Mesothelial cell of epicardium (in vitro differentiated cells): ENCODE measurements around the gene PTP4A1. TPM values are rescaled to one million over a fixed set of nuclear protein-coding genes. Genes with fewer than 3 reads are reported as not detected.

Experiments used
- DNase-seq, 2 experiments: peaks; one replicate each; pipeline ENCODE4 v3.0.0; 2021; ENCODE audit warnings: low spot score in 2 of 2; ENCODE audit not compliant: unreplicated experiment in 2 of 2
- H3K27ac Mint-ChIP-seq: 2 replicates; pipeline ENCODE4 v1.8.0; 2021; ENCODE audit warnings: mixed read lengths
- H3K27me3 Mint-ChIP-seq: 2 replicates; pipeline ENCODE4 v1.8.0; 2021; ENCODE audit warnings: low read depth, mixed read lengths
- H3K36me3 Mint-ChIP-seq: 2 replicates; pipeline ENCODE4 v1.8.0; 2021; ENCODE audit warnings: mixed read lengths
- H3K4me1 Mint-ChIP-seq: 2 replicates; pipeline ENCODE4 v1.8.0; 2021; ENCODE audit warnings: mixed read lengths
- H3K4me3 Mint-ChIP-seq: 2 replicates; pipeline ENCODE4 v1.8.0; 2021; ENCODE audit warnings: mild to moderate bottlenecking, moderate library complexity, mixed read lengths
- H3K9me3 Mint-ChIP-seq: 2 replicates; pipeline ENCODE4 v1.8.0; 2021; ENCODE audit warnings: mixed read lengths
- total RNA-seq: library from RNA; stranded (reverse); gene quantifications from 3 replicates; pipeline ENCODE4 v1.2.1, GENCODE V29; 2021
- TF ChIP-seq, protein P1 (sequence below): fragments of 200-600 bp; sonication (generic); IDR thresholded peaks from one replicate; pipeline ENCODE4 v1.5.0; 2021; ENCODE audit warnings: antibody characterized with exemption; ENCODE audit not compliant: unreplicated experiment

PTP4A1 gene
- total RNA-seq, 1 donor from 2014 or later, result 51.5 TPM

DNA sequence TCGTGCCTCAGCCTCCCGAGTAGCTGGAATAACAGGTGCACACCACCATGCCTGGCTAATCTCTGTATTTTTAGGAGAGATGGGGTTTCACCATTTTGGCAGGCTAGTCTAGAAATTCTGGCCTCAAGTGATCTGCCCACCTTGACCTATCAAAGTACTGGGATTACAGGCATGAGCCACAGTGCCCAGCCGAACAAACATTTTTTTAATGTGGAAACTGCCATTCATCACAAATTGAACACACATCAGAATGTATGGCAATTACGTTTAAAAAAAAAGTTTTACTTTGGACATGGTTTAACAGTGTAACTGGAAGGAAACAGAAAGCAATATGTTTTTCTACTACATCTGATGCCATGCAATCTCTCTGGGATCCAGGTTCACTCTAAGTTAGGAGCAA is 38.3 kb upstream of the PTP4A1 start:
- Mint-ChIP-seq H3K4me1 (peaks cover 17% of the 10 kb centered on the region), H3K4me3 (no peak overlapping the region), H3K36me3 (no peaks in the 10 kb centered on the region), H3K27me3 (no peaks in the 10 kb centered on the region), H3K27ac (no peak overlapping the region), H3K9me3 (no peaks in the 10 kb centered on the region)
- no peak for DNase-seq
- TF ChIP-seq, protein P1, sequence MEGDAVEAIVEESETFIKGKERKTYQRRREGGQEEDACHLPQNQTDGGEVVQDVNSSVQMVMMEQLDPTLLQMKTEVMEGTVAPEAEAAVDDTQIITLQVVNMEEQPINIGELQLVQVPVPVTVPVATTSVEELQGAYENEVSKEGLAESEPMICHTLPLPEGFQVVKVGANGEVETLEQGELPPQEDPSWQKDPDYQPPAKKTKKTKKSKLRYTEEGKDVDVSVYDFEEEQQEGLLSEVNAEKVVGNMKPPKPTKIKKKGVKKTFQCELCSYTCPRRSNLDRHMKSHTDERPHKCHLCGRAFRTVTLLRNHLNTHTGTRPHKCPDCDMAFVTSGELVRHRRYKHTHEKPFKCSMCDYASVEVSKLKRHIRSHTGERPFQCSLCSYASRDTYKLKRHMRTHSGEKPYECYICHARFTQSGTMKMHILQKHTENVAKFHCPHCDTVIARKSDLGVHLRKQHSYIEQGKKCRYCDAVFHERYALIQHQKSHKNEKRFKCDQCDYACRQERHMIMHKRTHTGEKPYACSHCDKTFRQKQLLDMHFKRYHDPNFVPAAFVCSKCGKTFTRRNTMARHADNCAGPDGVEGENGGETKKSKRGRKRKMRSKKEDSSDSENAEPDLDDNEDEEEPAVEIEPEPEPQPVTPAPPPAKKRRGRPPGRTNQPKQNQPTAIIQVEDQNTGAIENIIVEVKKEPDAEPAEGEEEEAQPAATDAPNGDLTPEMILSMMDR, result no peak

DNA sequence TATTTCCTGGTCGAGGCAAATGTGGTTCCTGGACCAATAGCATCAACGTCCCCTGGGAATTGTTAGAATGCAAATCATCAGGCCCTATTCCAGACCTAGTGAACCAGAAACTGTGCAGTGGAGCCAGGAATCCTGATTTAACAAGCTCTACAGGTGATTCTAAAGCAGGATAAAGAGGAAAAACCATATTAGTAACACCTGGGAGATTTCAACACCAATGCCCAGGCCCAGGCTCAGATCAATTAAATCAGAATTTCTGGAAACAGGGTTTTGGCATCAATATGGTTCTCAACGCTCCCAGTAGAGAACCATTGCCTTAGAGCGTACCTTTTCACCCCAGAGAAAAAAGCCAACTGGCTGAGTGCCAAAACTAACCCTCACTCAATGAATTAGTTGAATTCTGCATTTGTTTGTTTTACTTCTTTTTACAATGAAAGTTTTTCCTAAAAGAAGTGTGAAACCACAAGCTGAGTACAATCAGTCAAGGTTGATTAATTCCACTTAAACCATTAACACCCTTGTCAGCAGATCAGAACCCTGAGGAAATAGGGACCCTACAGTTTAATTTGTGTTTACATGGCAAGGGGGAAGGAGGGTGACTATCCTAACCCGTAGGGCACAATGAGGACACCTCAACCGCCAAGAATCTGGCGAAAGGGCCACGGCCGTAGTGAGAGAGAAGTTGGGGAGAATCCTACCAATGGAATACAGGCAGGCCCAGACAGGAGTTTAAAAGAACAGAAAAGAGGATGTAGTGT is 34.9 kb upstream of the PTP4A1 start:
- H3K27me3 Mint-ChIP-seq, result peaks cover 5% of the 10 kb centered on the region

DNA sequence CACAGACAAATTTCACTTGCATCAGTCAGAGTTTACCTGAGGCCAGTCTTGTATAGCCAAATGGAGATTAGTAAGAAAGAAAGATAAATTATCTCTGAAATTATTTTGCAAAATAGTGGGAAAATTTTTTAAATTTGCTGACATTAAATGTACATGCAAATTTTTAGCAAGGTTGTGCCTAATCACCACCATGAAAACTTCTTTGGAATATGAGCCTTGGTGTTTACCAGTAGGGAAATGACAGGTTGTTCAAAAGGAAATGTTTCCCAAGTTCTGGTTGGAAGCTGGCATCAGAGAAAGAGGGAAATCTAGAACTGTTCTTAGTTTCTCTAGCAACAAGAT is 34.4 kb upstream of the PTP4A1 start:
- H3K9me3 Mint-ChIP-seq, result peaks cover 5% of the 10 kb centered on the region
- H3K4me3 Mint-ChIP-seq, result no peak overlapping the region
- H3K4me1 Mint-ChIP-seq, result peaks cover 9% of the 10 kb centered on the region
- peaks cover 5% of the 10 kb centered on the region for H3K27me3 Mint-ChIP-seq
- DNase-seq, result no peak
- TF ChIP-seq, protein P1, result no peak
- H3K36me3 Mint-ChIP-seq, result no peaks in the 10 kb centered on the region
- no peak overlapping the region for H3K27ac Mint-ChIP-seq

More for the DNA sequence above, 34.9 kb upstream of the PTP4A1 start:
- TF ChIP-seq, protein P1, result no peak
- Mint-ChIP-seq H3K4me1 (peaks cover 9% of the 10 kb centered on the region), H3K36me3 (no peaks in the 10 kb centered on the region), H3K9me3 (peaks cover 1% of the 10 kb centered on the region), H3K27ac (no peak overlapping the region), H3K4me3 (no peak overlapping the region)
- DNase-seq, result no peak

DNA sequence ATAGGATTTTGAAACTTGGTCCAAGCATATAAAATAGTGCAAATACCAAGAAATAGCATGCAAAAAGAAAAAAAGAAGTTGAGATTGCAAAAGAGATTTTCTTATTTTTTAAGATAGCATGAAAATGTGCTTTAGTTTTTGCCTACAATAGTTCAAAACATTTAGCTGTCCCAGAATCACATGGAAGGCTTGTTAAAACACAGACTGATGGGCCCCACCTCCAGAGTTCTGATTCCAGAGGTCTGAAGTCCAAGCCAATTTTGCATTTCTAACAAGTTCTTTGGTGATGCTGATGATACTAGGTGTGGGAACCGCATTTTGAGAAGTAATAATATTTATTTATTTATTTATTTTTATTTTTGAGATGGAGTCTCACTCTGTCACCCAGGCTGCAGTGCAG is 33.7 kb upstream of the PTP4A1 start:
- no peak overlapping the region for H3K27ac Mint-ChIP-seq
- peaks cover 13% of the 10 kb centered on the region for H3K4me1 Mint-ChIP-seq
- peaks cover 5% of the 10 kb centered on the region for H3K9me3 Mint-ChIP-seq
- H3K4me3 Mint-ChIP-seq, result no peak overlapping the region
- no peak for DNase-seq
- TF ChIP-seq, protein P1, result no peak
- H3K27me3 Mint-ChIP-seq, result peaks cover 5% of the 10 kb centered on the region
- H3K36me3 Mint-ChIP-seq, result no peaks in the 10 kb centered on the region

DNA sequence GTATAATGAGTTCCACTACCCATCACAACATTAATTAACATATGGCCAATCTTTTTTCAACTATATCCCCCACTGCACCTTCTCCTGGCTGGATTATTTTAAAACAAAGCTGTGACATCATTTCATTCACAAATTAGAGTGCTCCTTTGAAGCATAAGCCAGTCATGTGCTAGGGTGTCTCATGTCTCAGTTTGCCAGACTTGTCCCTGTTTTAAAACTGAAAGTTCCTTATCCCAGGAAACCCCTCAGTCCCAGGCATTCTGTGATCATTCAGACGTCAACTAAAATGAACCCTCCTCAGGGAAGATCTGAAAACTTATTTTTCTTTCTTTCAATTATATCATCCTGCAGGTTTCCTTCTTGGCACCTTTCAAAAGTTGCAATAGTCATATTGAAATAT is 29.3 kb upstream of the PTP4A1 start:
- DNase-seq, result no peak
- TF ChIP-seq, protein P1, result no peak
- Mint-ChIP-seq H3K4me3 (no peak overlapping the region), H3K36me3 (no peaks in the 10 kb centered on the region), H3K4me1 (peaks cover 21% of the 10 kb centered on the region), H3K27ac (no peak overlapping the region), H3K27me3 (peaks cover 5% of the 10 kb centered on the region), H3K9me3 (peaks cover 9% of the 10 kb centered on the region)

DNA sequence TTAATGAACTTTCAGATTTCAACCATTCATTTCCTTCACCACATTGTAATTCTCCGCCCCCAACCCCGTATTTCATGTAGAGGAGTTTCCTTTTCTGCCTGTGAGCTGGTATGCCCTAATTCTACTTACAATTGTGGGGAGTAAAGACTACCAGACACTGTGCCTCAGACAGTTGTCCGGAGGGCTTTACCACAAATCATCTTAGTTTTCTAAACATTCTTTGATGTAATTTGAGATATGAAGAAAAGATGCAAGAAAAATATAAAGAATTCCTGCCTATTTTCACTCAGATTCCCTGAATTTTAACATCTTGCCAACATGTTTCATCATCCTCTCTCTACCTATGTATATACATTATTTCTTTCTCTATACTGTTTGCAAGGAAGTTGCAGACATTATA is 28.3 kb upstream of the PTP4A1 start:
- TF ChIP-seq, protein P1, result no peak
- DNase-seq, result no peak
- Mint-ChIP-seq H3K4me3 (no peak overlapping the region), H3K9me3 (peaks cover 11% of the 10 kb centered on the region), H3K27ac (peak overlapping the region; percentile 23), H3K36me3 (no peaks in the 10 kb centered on the region), H3K4me1 (peaks cover 22% of the 10 kb centered on the region), H3K27me3 (peaks cover 5% of the 10 kb centered on the region)
